Breast epithelium (tissue), 3 donors: ENCODE results near the gene NPAS4.
"Not testable (repeated sequence)": the region's sequence is repeated elsewhere in the genome, so short reads cannot be mapped to it uniquely, and the experiment has no call there.

ENCODE experiments used
- CTCF ChIP-seq, 3 donors: fragments of 450-650 bp; IDR thresholded peaks; one replicate each; pipeline ENCODE4 v1.5.1; 2016 to 2017; ENCODE audit warnings: antibody characterized with exemption in 3 of 3, mild to moderate bottlenecking in 3 of 3, moderate library complexity in 3 of 3
- POLR2A ChIP-seq: fragments of 450-650 bp; IDR thresholded peaks from one replicate; pipeline ENCODE4 v1.6.1; 2016; ENCODE audit warnings: antibody characterized with exemption, mild to moderate bottlenecking, moderate library complexity
- POLR2AphosphoS5 ChIP-seq, 3 donors: sonication (generic); formaldehyde crosslinking; IDR thresholded peaks; one replicate each; pipeline ENCODE4 v1.6.1; 2017; ENCODE audit warnings: antibody characterized with exemption in 3 of 3

GRCh38 chr11:66431871-66432329, 11.1 kb downstream of the NPAS4 start:
- TF ChIP-seq CTCF (IDR thresholded peaks at IDR 0.05); POLR2AphosphoS5 (IDR thresholded peaks at IDR 0.05); POLR2A: not testable (repeated sequence)
